ENCODE results near the gene GRID1.

Gene GRID1

DNA sequence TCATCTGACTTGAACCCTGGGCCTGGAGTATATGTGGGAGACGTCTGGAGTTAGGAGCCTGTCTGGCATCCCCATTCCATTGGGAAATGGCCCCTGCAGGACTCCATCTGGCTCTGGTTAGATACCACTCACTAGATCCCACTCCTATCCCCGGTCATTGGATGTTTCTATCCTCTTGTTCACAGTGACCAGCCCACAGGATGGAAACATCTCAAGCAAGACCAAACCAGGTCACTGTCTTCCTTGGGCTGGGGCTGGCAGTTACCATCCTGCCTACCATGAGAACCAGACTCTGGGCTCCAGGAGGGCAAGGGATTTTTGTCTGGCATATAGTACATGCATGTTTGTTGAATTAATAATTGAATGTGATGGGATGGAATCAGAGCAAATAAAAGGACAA is 415.7 kb downstream of the GRID1 start:
- Histone ChIP-seq H3K27me3 (replicated peaks; ENCODE audit: insufficient read depth, low read length) (no peaks in the 10 kb centered on the region), H3K9ac (ENCODE audit: low read length) (no peak overlapping the region), H3K4me3 (ENCODE audit: low read length) (no peak overlapping the region), H2AFZ (ENCODE audit: low read length) (no peak overlapping the region), H3K79me2 (ENCODE audit: low read length) (no peaks in the 10 kb centered on the region), H3K36me3 (replicated peaks; ENCODE audit: insufficient read depth, low read length) (no peaks in the 10 kb centered on the region), H3F3A (ENCODE audit: insufficient read depth, low read length) (peaks cover 3% of the 10 kb centered on the region; the same call in 1 of the 2 replicates), H3K9me2 (replicated peaks; ENCODE audit: insufficient read depth, low read length) (no peaks in the 10 kb centered on the region), H4K20me1 (ENCODE audit: insufficient read depth, low read length) (no peaks in the 10 kb centered on the region), H3K4me2 (ENCODE audit: low read depth, low read length) (no peak overlapping the region), H3K4me1 (ENCODE audit: low read length) (0 out of 2 replicates have a peak, but pooled peaks cover 2% of the 10 kb centered on the region), H3K9me3 (replicated peaks; ENCODE audit: insufficient read depth, low read length) (no peaks in the 10 kb centered on the region), H3K27ac (ENCODE audit: low read length) (no peak overlapping the region)
- TF ChIP-seq EZH2phosphoT487 (IDR thresholded peaks at IDR 0.05; ENCODE audit: low read length) (no peak), EZH2 (optimal IDR thresholded peaks at IDR 0.05; ENCODE audit: low read depth, low read length) (no peak)
- TF ChIP-seq, protein P1, sequence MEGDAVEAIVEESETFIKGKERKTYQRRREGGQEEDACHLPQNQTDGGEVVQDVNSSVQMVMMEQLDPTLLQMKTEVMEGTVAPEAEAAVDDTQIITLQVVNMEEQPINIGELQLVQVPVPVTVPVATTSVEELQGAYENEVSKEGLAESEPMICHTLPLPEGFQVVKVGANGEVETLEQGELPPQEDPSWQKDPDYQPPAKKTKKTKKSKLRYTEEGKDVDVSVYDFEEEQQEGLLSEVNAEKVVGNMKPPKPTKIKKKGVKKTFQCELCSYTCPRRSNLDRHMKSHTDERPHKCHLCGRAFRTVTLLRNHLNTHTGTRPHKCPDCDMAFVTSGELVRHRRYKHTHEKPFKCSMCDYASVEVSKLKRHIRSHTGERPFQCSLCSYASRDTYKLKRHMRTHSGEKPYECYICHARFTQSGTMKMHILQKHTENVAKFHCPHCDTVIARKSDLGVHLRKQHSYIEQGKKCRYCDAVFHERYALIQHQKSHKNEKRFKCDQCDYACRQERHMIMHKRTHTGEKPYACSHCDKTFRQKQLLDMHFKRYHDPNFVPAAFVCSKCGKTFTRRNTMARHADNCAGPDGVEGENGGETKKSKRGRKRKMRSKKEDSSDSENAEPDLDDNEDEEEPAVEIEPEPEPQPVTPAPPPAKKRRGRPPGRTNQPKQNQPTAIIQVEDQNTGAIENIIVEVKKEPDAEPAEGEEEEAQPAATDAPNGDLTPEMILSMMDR (IDR thresholded peaks at IDR 0.05; ENCODE audit: low read length): no peak
- no peak for DNase-seq

DNA sequence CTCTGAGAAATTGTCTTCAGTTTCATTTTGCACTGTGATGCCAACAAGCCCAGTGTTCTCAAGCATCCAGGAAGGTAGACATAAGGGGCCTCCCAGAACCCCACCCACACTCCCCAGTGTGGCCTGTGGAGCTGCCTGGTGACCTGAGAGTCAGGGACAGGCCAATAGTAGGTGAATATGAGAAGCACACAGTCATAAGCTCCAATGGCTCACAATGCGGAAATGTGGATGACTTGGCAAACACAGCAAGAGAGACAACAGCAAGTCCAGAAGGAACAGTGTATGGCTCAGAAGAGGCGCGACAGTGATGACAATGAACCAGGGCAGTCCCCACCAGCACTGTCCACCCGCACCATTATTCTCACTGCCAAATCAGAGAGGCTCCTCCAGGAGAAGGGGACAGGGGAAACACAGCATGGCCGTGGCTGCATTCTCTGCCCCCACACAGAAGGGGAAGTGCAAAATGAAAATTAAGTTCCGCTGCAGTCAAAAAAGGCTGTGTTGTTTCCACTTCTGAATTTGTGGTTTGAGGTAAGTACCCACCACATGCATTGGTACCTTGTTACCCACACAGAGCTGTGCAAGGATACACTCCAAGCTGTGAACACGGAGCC is 419.8 kb downstream of the GRID1 start:
- Histone ChIP-seq H3K4me3 (ENCODE audit: low read length) (peak overlapping the region; percentile 56), H3K27me3 (replicated peaks; ENCODE audit: insufficient read depth, low read length) (no peaks in the 10 kb centered on the region), H3K4me1 (ENCODE audit: low read length) (0 out of 2 replicates have a peak, but pooled peaks cover 2% of the 10 kb centered on the region), H3K27ac (ENCODE audit: low read length) (peak overlapping the region; percentile 65), H2AFZ (ENCODE audit: low read length) (peak overlapping the region; percentile 76), H4K20me1 (ENCODE audit: insufficient read depth, low read length) (no peaks in the 10 kb centered on the region), H3K4me2 (ENCODE audit: low read depth, low read length) (peak overlapping the region; percentile 76), H3K79me2 (ENCODE audit: low read length) (no peaks in the 10 kb centered on the region), H3F3A (ENCODE audit: insufficient read depth, low read length) (peaks cover 3% of the 10 kb centered on the region; the same call in 1 of the 2 replicates), H3K9me3 (replicated peaks; ENCODE audit: insufficient read depth, low read length) (no peaks in the 10 kb centered on the region), H3K9ac (ENCODE audit: low read length) (peak overlapping the region; percentile 53), H3K36me3 (replicated peaks; ENCODE audit: insufficient read depth, low read length) (no peaks in the 10 kb centered on the region), H3K9me2 (replicated peaks; ENCODE audit: insufficient read depth, low read length) (no peaks in the 10 kb centered on the region)
- DNase-seq: peak; percentile 58
- TF ChIP-seq EZH2 (optimal IDR thresholded peaks at IDR 0.05; ENCODE audit: low read depth, low read length) (no peak), EZH2phosphoT487 (IDR thresholded peaks at IDR 0.05; ENCODE audit: low read length) (no peak)
- TF ChIP-seq, protein P1 (IDR thresholded peaks at IDR 0.05; ENCODE audit: low read length): no peak

DNA sequence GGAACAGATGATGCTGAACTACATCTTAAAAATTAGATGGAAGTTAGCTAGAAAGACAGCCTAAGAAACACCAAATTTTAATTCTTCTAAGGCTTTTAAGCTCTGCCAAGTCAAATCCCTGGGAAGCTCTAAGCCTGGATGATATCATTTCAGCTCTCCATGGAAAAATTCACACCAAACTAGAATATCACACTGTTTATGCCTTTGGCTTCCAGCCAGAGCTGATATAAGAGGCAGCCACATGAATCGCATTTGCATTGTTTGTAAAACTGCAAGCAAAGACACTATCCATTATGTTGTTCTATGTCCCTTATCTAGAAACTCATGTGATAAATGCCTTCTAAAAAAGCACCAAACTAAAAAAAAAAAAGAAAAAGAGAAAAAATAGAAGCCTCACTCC is 430.4 kb downstream of the GRID1 start:
- no peak overlapping the region for H3K9ac ChIP-seq (ENCODE audit: low read length)
- no peaks in the 10 kb centered on the region for H3K9me3 ChIP-seq (replicated peaks; ENCODE audit: insufficient read depth, low read length)
- no peaks in the 10 kb centered on the region for H3F3A ChIP-seq (ENCODE audit: insufficient read depth, low read length)
- no peaks in the 10 kb centered on the region for H4K20me1 ChIP-seq (ENCODE audit: insufficient read depth, low read length)
- no peaks in the 10 kb centered on the region for H3K9me2 ChIP-seq (replicated peaks; ENCODE audit: insufficient read depth, low read length)
- H3K27me3 ChIP-seq (replicated peaks; ENCODE audit: insufficient read depth, low read length): no peaks in the 10 kb centered on the region
- no peaks in the 10 kb centered on the region for H3K36me3 ChIP-seq (replicated peaks; ENCODE audit: insufficient read depth, low read length)
- TF ChIP-seq, protein P1 (IDR thresholded peaks at IDR 0.05; ENCODE audit: low read length): no peak
- TF ChIP-seq EZH2 (optimal IDR thresholded peaks at IDR 0.05; ENCODE audit: low read depth, low read length) (no peak), EZH2phosphoT487 (IDR thresholded peaks at IDR 0.05; ENCODE audit: low read length) (no peak)
- no peak overlapping the region for H3K27ac ChIP-seq (ENCODE audit: low read length)
- H3K4me1 ChIP-seq (ENCODE audit: low read length): no peaks in the 10 kb centered on the region
- no peak overlapping the region for H3K4me2 ChIP-seq (ENCODE audit: low read depth, low read length)
- no peaks in the 10 kb centered on the region for H3K79me2 ChIP-seq (ENCODE audit: low read length)
- no peak for DNase-seq
- no peak overlapping the region for H2AFZ ChIP-seq (ENCODE audit: low read length)
- H3K4me3 ChIP-seq (ENCODE audit: low read length): no peak overlapping the region
